ENCODE data around the gene KPNA5. TPM values are rescaled to one million over a fixed set of nuclear protein-coding genes. Genes with fewer than 3 reads are reported as not detected.
A peak's percentile ranks its signal among the peaks of the same experiment; 100 is the strongest.

The KPNA5 gene
- 10 to 100 TPM in 3 of 4 donors, 1 to 10 TPM in 1; 9.8 to 16.8 (median 13.4) TPM for total RNA-seq

DNA sequence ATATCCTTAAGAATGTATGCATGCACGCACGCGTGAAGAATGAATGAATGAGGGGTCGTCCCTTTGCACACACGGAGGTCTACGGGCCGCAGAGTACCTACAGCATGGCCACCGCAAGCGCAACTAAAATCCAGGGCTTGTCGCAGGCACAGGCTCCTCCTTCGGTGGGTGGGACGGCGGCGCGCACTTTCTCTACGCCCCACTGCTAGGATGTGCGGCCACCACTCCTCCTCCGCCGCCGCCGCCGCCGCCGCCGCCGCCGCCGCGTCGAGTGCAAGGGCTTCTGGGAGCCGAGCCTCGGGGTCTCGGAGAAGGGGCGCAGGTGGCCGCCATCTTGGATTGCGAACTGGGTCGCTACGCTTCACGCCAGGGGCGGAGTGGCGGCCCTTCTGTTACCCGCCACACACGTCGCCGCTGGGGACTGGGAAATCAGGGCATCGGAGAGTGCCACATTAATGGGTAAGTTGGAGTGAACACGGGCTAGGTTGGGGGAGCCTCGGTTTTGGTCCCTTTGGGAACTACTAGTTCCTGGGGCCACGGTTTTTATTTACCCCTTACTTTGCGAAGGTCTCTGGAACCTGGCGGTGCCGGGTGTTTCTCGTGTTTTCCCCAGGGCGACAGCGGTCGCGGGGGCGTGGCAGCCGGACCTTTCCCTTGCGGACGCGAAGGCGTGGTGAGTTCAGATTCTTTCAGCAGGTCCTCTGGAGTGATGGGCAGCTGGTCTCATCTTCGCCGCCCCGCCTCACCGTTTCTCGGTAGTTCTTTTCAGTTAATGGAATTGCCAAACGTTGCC, at the start of gene KPNA5:
KPNA5 (plus strand) TSS at position 332 of the 793 bp plus-strand sequence; CDS start at position 456, 124 bp downstream.
- Histone ChIP-seq H3K36me3 (no peaks in the 10 kb centered on the region), H3K4me3 (peak within 1 kb of the TSS; percentile 73 to 86), H3K27me3 (no peaks in the 10 kb centered on the region), H3K27ac (peak within 1 kb of the TSS; percentile 85 to 92 (median 88)), H3K4me1 (peaks cover 0 to 27% (median 0%) of the 10 kb centered on the region in 3 donors), H3K9me3 (no peaks in the 10 kb centered on the region)
- peak; percentile 70 for TF ChIP-seq POLR2AphosphoS5 (IDR thresholded peaks at IDR 0.05)
- TF ChIP-seq POLR2A (IDR thresholded peaks at IDR 0.05) = peak in 1 of 2 donors; percentile 46
- TF ChIP-seq, protein P1, sequence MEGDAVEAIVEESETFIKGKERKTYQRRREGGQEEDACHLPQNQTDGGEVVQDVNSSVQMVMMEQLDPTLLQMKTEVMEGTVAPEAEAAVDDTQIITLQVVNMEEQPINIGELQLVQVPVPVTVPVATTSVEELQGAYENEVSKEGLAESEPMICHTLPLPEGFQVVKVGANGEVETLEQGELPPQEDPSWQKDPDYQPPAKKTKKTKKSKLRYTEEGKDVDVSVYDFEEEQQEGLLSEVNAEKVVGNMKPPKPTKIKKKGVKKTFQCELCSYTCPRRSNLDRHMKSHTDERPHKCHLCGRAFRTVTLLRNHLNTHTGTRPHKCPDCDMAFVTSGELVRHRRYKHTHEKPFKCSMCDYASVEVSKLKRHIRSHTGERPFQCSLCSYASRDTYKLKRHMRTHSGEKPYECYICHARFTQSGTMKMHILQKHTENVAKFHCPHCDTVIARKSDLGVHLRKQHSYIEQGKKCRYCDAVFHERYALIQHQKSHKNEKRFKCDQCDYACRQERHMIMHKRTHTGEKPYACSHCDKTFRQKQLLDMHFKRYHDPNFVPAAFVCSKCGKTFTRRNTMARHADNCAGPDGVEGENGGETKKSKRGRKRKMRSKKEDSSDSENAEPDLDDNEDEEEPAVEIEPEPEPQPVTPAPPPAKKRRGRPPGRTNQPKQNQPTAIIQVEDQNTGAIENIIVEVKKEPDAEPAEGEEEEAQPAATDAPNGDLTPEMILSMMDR (IDR thresholded peaks at IDR 0.05) = no peak
- WGBS, 2 donors (ENCODE audit: low coverage in 1 of 2) = 0% methylated on average over 10 to 22 of the region's 69 CpGs
- ATAC-seq = peak; percentile 97

DNA sequence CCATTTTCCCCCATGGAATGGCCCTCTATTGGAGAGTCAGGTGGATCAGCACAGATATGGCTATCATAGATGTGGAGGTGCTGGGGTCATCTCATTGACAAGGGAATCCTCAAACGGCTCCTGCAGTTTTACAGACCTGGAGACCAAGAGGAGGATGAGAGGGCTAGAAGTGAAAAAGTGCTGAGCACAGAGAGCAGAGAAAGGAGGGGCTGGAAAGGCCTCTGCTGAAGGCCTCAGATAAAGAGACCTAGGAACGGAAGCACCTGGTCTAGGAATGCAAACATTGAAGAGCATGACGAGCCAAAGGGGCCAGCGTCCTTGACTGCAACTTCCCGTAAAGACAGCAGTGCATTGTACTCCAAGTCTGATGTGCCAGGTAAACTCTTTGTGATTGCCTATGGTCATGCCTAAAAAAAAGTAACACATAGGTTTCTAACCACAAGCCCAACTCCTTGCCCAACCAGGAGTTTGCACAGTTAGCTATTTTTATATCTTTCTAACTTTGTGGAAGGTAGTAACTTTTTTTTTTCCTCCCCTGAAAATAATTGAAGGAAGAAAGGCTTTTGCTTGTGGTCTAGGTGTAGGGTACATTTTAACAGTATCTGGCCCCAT, 49.5 kb upstream of the KPNA5 start:
- peak; percentile 50 for ATAC-seq
- Histone ChIP-seq H3K27me3 (no peaks in the 10 kb centered on the region), H3K36me3 (peaks cover 0 to 34% of the 10 kb centered on the region in 2 donors), H3K4me3 (no peak overlapping the region), H3K9me3 (no peaks in the 10 kb centered on the region), H3K27ac (no peak overlapping the region), H3K4me1 (no peaks in the 10 kb centered on the region)
- no peak for TF ChIP-seq POLR2AphosphoS5 (IDR thresholded peaks at IDR 0.05)
- TF ChIP-seq EP300 (IDR thresholded peaks at IDR 0.05) = no peak
- TF ChIP-seq POLR2A (IDR thresholded peaks at IDR 0.05) = no peak
- TF ChIP-seq, protein P1 (IDR thresholded peaks at IDR 0.05) = no peak
- 45 to 90% methylated on average over 2 to 5 of the region's 5 CpGs for WGBS, 2 donors (ENCODE audit: low coverage in 1 of 2)

DNA sequence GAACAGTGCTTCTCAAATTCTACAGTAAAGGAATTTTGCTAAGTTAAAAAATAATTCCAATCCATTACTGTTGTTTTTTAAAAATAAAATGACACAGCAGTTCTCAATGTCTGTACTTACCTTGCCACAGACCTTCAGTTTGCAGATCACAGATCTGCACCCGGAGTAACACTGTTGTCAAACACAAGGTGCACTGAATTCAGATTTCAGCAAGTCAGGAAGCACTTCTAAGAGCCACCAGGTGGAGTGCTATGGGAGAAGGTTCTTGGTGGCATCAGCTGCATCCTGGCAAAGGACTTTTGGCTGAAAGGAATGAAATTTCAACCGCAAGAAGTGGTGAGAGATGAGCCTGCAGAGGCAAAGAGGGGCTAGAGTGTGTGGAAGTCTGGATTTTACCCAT, 47.3 kb upstream of the KPNA5 start:
- Histone ChIP-seq H3K4me1 (no peaks in the 10 kb centered on the region), H3K9me3 (no peaks in the 10 kb centered on the region), H3K4me3 (no peak overlapping the region), H3K36me3 (peaks cover 0 to 40% of the 10 kb centered on the region in 2 donors), H3K27ac (no peak overlapping the region), H3K27me3 (no peaks in the 10 kb centered on the region)
- 100% methylated on average over 1 to 2 of the region's 2 CpGs for WGBS, 2 donors (ENCODE audit: low coverage in 1 of 2)
- ATAC-seq = no peak
- TF ChIP-seq POLR2AphosphoS5 (IDR thresholded peaks at IDR 0.05) (no peak), POLR2A (IDR thresholded peaks at IDR 0.05) (no peak), EP300 (IDR thresholded peaks at IDR 0.05) (no peak)
- TF ChIP-seq, protein P1 (IDR thresholded peaks at IDR 0.05) = no peak

DNA sequence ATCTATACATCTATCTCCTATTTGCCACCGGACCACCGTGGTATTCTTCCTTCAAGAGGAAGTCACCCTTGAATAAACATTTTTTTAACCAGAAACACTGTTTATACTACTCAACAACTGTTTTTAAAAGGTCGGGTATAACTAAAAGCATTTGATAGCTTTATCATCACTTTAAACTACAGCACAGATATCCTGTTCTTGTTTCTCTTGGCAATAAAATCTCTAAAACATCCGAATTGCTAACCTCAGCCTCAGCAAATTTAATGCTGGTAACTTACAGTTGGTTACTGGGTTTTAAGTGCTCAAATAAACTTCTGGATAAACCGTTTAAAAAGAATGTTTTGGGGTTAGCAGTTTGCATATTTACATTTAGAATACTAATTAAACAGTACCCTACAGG, 32.9 kb upstream of the KPNA5 start:
- no peaks in the 10 kb centered on the region for H3K27me3 ChIP-seq
- no peak overlapping the region for H3K27ac ChIP-seq
- no peaks in the 10 kb centered on the region for H3K9me3 ChIP-seq
- no peak for ATAC-seq
- H3K4me1 ChIP-seq = no peaks in the 10 kb centered on the region
- no peak for TF ChIP-seq POLR2A (IDR thresholded peaks at IDR 0.05)
- TF ChIP-seq POLR2AphosphoS5 (IDR thresholded peaks at IDR 0.05) = no peak
- TF ChIP-seq, protein P1 (IDR thresholded peaks at IDR 0.05) = no peak
- TF ChIP-seq EP300 (IDR thresholded peaks at IDR 0.05) = no peak
- H3K4me3 ChIP-seq = no peak overlapping the region
- WGBS, 2 donors (ENCODE audit: low coverage in 1 of 2) = 26 to 29% methylated on average over 5 of the region's 5 CpGs
- peaks cover 0 to 36% of the 10 kb centered on the region in 2 donors for H3K36me3 ChIP-seq
